Heart left ventricle (tissue), 16 donors: ENCODE results near the gene HAO1. TPM values are rescaled to one million over a fixed set of nuclear protein-coding genes. Genes with fewer than 3 reads are reported as not detected.
A peak's percentile ranks its signal among the peaks of the same experiment; 100 is the strongest.

Experiments
- ATAC-seq, 4 donors: fragments of 200-7000 bp; cut with Tn5 transposase; one replicate each; pipeline ENCODE4 v1.9.1; 2020 to 2022; ENCODE audit warnings: moderate library complexity in 4 of 4, mild to moderate bottlenecking in 3 of 4, moderate number of reproducible peaks in 1 of 4
- DNase-seq, 5 donors: peaks; one replicate each; pipeline ENCODE4 v3.0.0-alpha.2; 2020
- H3K27ac ChIP-seq, 12 donors: fragments of 200-600 bp; sonication (generic) in 4 of 12; one replicate each; pipeline versions ENCODE4 v1.5.0 to v1.8.0; 2016 to 2022; ENCODE audit warnings: mild to moderate bottlenecking in 2 of 12
- H3K27me3 ChIP-seq, 9 donors: fragments of 200-600 bp; sonication (generic) in 2 of 9; one replicate each; pipeline versions ENCODE4 v1.5.1 to v1.8.0; 2016 to 2022; ENCODE audit warnings: mild to moderate bottlenecking in 3 of 9
- H3K36me3 ChIP-seq, 9 donors: fragments of 200-600 bp; sonication (generic) in 2 of 9; one replicate each; pipeline versions ENCODE4 v1.5.0 to v1.8.0; 2018 to 2022; ENCODE audit warnings: mild to moderate bottlenecking in 2 of 9
- H3K4me1 ChIP-seq, 12 donors: fragments of 200-600 bp; sonication (generic) in 4 of 12; one replicate each; pipeline versions ENCODE4 v1.5.0 to v1.8.0; 2016 to 2022; ENCODE audit warnings: mild to moderate bottlenecking in 3 of 12
- H3K4me3 ChIP-seq, 12 donors: fragments of 200-600 bp; sonication (generic) in 4 of 12; one replicate each; pipeline versions ENCODE4 v1.5.0 to v1.8.0; 2017 to 2022; ENCODE audit warnings: mild to moderate bottlenecking in 9 of 12, moderate library complexity in 4 of 12
- H3K9me3 ChIP-seq, 12 donors: fragments of 200-600 bp; sonication (generic) in 4 of 12; one replicate each; pipeline versions ENCODE4 v1.5.0 to v1.8.0; 2016 to 2022; ENCODE audit warnings: mild to moderate bottlenecking in 1 of 12
- CTCF ChIP-seq, 12 donors: fragments of 200-600 bp; sonication (generic) in 4 of 12; IDR thresholded peaks; one replicate each; pipeline versions ENCODE4 v1.5.0 to v1.8.0; 2018 to 2022; ENCODE audit warnings: antibody characterized with exemption in 12 of 12, mild to moderate bottlenecking in 5 of 12
- POLR2A ChIP-seq, 2 donors: fragments of 450-650 bp; IDR thresholded peaks; one replicate each; pipeline ENCODE4 v1.6.1; 2017; ENCODE audit warnings: antibody characterized with exemption in 2 of 2, mild to moderate bottlenecking in 2 of 2, moderate library complexity in 2 of 2
- WGBS, 4 donors: extraction: QIAGEN DNeasy Blood & Tissue Kit in 2 of 4; methylation state at CpG; one replicate each; pipeline versions ENCODE4 v1.1.5 to v1.1.7; 2013 to 2018; 5-methylcytosine and 5-hydroxymethylcytosine counted together
- intact Hi-C, 10 donors: fragments of 100-400 bp; cut with DNase I; formaldehyde crosslinking; loops; one replicate each; pipeline versions ENCODE4 v1.11.1 to v1.14.2; 2022
- polyA plus RNA-seq, 2 donors: library from polyadenylated mRNA; stranded (reverse); fragments of 200-250 nt; gene quantifications; one replicate each; pipeline ENCODE4 v1.2.3, GENCODE V29; 2013
- total RNA-seq, 9 donors: library from RNA; depleted of rRNA in 2 of 9; stranded (reverse); fragments of >200 nt in 2 of 9; fragmentation: NEBNext Ultra II Directional in 3 of 9; extraction: Animal tissue kit (Norgen Biotek cat#: 25700) in 3 of 9; gene quantifications; one replicate each; pipeline versions ENCODE4 v1.1.0 to v1.2.4, GENCODE V29; 2016 to 2023
- donor health status: ischemic (EF 13 %, LVEDD 7.1; RV severe dilation, severe dysfunction).
- donor health status: healthy with polysubstance abuse.
- donor health status: DM: no; HTN: yes; CAD: no.
- donor health status: DM: no; HTN: no; CAD: no.
- donor health status: ischemic (EF 25% LVEDD 6.9; RV normal size, moderate dysfunction).
- donor health status: ischemic (EF 25% LVEDD 5.7; RV mildly dilated, moderate dysfunction).
- donor health status: healthy.
- donor health status: DM: yes; HTN: yes; CAD: no.
- donor health status: ischemic (EF 35%, LVEDD 5.7; RV mildly dilated, moderate dysfunction).
- donor health status: nonischemic (EF 11% LVEDD 7.7; RV severe dilation, severe dysfunction).
- donor health status: DM: yes; HTN: yes; CAD: no.
- donor health status: PGD.
- donor health status: ischemic (EF 29% LVEDD 5.4; RV normal size, mild dysfunction).
- donor health status: nonischemic (EF 23%, LVEDD 6.1; RV moderate dilation, normal function).

Gene HAO1
- total and polyA plus RNA-seq, 11 donors, result 0.17 TPM; not detected in 10

GRCh38 chr20:7866285-7866684, 74.0 kb downstream of the HAO1 start:
- TF ChIP-seq CTCF (IDR thresholded peaks at IDR 0.05), result no peak
- TF ChIP-seq POLR2A (IDR thresholded peaks at IDR 0.05), result no peak
- DNase-seq (no peak), ATAC-seq (peak in 2 of 4 donors; percentile 26 to 39)

GRCh38 chr20:7859356-7859802, 80.9 kb downstream of the HAO1 start:
- ATAC-seq (peak; percentile 55 to 86 (median 74)), DNase-seq (peak in 2 of 5 donors; percentile 22 to 29)
- no peak overlapping the region for H3K27ac ChIP-seq
- peaks cover 0 to 5% (median 0%) of the 10 kb centered on the region in 9 donors for H3K27me3 ChIP-seq
- no peak overlapping the region for H3K4me3 ChIP-seq
- no peaks in the 10 kb centered on the region for H3K9me3 ChIP-seq
- peaks cover 0 to 7% (median 4%) of the 10 kb centered on the region in 12 donors for H3K4me1 ChIP-seq
- no peak for TF ChIP-seq POLR2A (IDR thresholded peaks at IDR 0.05)
- TF ChIP-seq CTCF (IDR thresholded peaks at IDR 0.05), result peak; percentile 17 to 68 (median 56)
- WGBS, 4 donors, result 8 to 16% (median 15%) methylated on average over 3 of the region's 3 CpGs
- intact Hi-C loops, result loop anchor here in 9 of 10 donors (2.0 to 10.0 kb wide), 10 partner anchors 571 to 1092 kb away; partner anchors contain the start of gene BMP2 (in 1 of the 9)
- no peaks in the 10 kb centered on the region for H3K36me3 ChIP-seq

More at GRCh38 chr20:7866285-7866684, 74.0 kb downstream of the HAO1 start:
- H3K4me1 ChIP-seq, result no peaks in the 10 kb centered on the region
- peaks cover 0 to 5% (median 0%) of the 10 kb centered on the region in 9 donors for H3K27me3 ChIP-seq
- peak overlapping the region in 4 of 12 donors; percentile 5 to 32 (median 10) for H3K4me3 ChIP-seq
- intact Hi-C loops, result loop anchor here in 2 of 10 donors (10.0 kb wide), 2 partner anchors 581 to 1101 kb away; partner anchors contain the start of gene BMP2 (in 2 of the 2)
- no peaks in the 10 kb centered on the region for H3K36me3 ChIP-seq
- H3K27ac ChIP-seq, result peak overlapping the region in 1 of 12 donors; percentile 22
- peaks cover 0 to 8% (median 0%) of the 10 kb centered on the region in 12 donors for H3K9me3 ChIP-seq
- 43 to 51% (median 46%) methylated on average over 11 of the region's 11 CpGs for WGBS, 4 donors

- H3K4me1 ChIP-seq, result peaks cover 0 to 7% (median 4%) of the 10 kb centered on the region in 12 donors
- no peak overlapping the region for H3K4me3 ChIP-seq
- no peaks in the 10 kb centered on the region for H3K9me3 ChIP-seq
- ATAC-seq, result peak in 1 of 4 donors; percentile 22
- DNase-seq, result no peak
- TF ChIP-seq CTCF (IDR thresholded peaks at IDR 0.05) (no peak), POLR2A (IDR thresholded peaks at IDR 0.05) (no peak)
- peaks cover 0 to 5% (median 0%) of the 10 kb centered on the region in 9 donors for H3K27me3 ChIP-seq
- no peaks in the 10 kb centered on the region for H3K36me3 ChIP-seq
- intact Hi-C loops, result loop anchor here in 9 of 10 donors (2.0 to 10.0 kb wide), 10 partner anchors 570 to 1091 kb away; partner anchors contain the start of gene BMP2 (in 1 of the 9)
- 54 to 67% (median 62%) methylated on average over 4 of the region's 4 CpGs for WGBS, 4 donors
- H3K27ac ChIP-seq, result no peak overlapping the region
These were observed 81.5 kb downstream of the HAO1 start for GRCh38 chr20:7858734-7859250.

GRCh38 chr20:7856756-7857155, 83.5 kb downstream of the HAO1 start:
- 32 to 43% (median 41%) methylated on average over 2 of the region's 2 CpGs for WGBS, 4 donors
- Histone ChIP-seq H3K36me3 (no peaks in the 10 kb centered on the region), H3K4me1 (peaks cover 0 to 7% (median 4%) of the 10 kb centered on the region in 12 donors), H3K27ac (no peak overlapping the region), H3K9me3 (no peaks in the 10 kb centered on the region), H3K27me3 (no peaks in the 10 kb centered on the region), H3K4me3 (no peak overlapping the region)
- ATAC-seq, result no peak
- intact Hi-C loops, result loop anchor here in 8 of 10 donors (5.0 to 10.0 kb wide), 8 partner anchors 569 to 1089 kb away; partner anchors contain the start of gene BMP2 (in 1 of the 8)
- TF ChIP-seq CTCF (IDR thresholded peaks at IDR 0.05), result no peak
- TF ChIP-seq POLR2A (IDR thresholded peaks at IDR 0.05), result no peak
- no peak for DNase-seq
